Left lung (tissue), 10 donors: ENCODE data around the gene DEFB123. TPM values are rescaled to one million over a fixed set of nuclear protein-coding genes. Genes with fewer than 3 reads are reported as not detected.

ENCODE experiments used
- ATAC-seq: fragments of 200-7000 bp; cut with Tn5 transposase; one replicate; pipeline ENCODE4 v1.9.1; 2020; ENCODE audit warnings: moderate library complexity
- DNase-seq, 4 donors: peaks; one replicate each; pipeline ENCODE4 v3.0.0-alpha.2; 2013 to 2020
- H3K27ac ChIP-seq, 2 donors: fragments of 200-600 bp; sonication (generic) in 1 of 2; one replicate each; pipeline versions ENCODE4 v1.5.0 to v1.8.0; 2020 to 2021
- H3K27me3 ChIP-seq, 2 donors: fragments of 200-600 bp; sonication (generic) in 1 of 2; one replicate each; pipeline versions ENCODE4 v1.5.0 to v1.8.0; 2020 to 2021
- H3K36me3 ChIP-seq, 2 donors: fragments of 200-600 bp; sonication (generic) in 1 of 2; one replicate each; pipeline versions ENCODE4 v1.5.0 to v1.8.0; 2020 to 2021
- H3K4me1 ChIP-seq, 2 donors: fragments of 200-600 bp; one replicate each; pipeline ENCODE4 v1.8.0; 2021
- H3K4me3 ChIP-seq, 2 donors: fragments of 200-600 bp; sonication (generic) in 1 of 2; one replicate each; pipeline versions ENCODE4 v1.5.0 to v1.8.0; 2020 to 2021; ENCODE audit warnings: mild to moderate bottlenecking in 1 of 2
- H3K9me3 ChIP-seq, 2 donors: fragments of 200-600 bp; sonication (generic) in 1 of 2; one replicate each; pipeline versions ENCODE4 v1.5.0 to v1.8.0; 2020 to 2021
- CTCF ChIP-seq, 2 donors: fragments of 200-600 bp; sonication (generic) in 1 of 2; IDR thresholded peaks; one replicate each; pipeline versions ENCODE4 v1.5.0 to v1.8.0; 2021; ENCODE audit warnings: antibody characterized with exemption in 2 of 2
- intact Hi-C, 2 donors: fragments of 100-400 bp; cut with DNase I; formaldehyde crosslinking; loops; one replicate each; pipeline versions ENCODE4 v1.11.2 to v1.14.2; 2022
- polyA plus RNA-seq, 6 donors: library from polyadenylated mRNA; unstranded; fragments of 120-200 nt; gene quantifications; one replicate each; pipeline ENCODE4 v1.2.1, GENCODE V29; 2013; ENCODE audit not compliant: insufficient read length in 6 of 6
- total RNA-seq, 2 donors: library from RNA; stranded (reverse); fragmentation: NEBNext Ultra II Directional; extraction: Animal tissue kit (Norgen Biotek cat#: 25700); gene quantifications; one replicate each; pipeline ENCODE4 v1.2.1, GENCODE V29; 2021
- donor health status: DM: no; HTN: yes; CAD: no.
- donor health status: DM: no; HTN: no; CAD: no.

DEFB123 gene
- total and polyA plus RNA-seq, 8 donors = not detected

DNA sequence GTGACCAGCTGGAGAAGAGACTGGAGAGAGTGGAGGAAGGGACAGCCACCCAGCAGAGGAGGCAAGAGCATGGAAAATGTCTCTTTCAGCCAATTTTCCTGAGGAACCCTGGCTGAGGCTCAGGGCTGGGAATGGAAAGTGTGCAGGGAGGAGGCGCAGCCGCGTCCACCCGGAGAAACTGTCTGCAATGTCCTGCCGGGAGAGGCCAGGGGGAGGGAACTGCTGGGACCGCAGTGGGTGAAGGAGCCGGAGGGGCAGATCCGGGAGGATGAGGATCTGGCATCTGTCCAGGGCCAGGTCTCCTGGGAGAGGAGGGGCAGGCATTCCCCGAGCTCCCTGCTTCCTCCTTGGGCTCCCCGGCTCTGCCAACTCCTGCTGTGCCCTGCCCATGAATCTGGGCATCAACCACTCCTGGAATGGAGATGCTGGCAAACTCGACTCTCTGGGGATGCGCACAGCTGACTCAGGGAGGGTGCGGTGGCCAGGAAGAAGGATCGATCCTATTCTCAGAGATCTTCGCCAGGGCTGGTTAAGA is 56.4 kb downstream of the DEFB123 start:
- no peak overlapping the region for H3K4me3 ChIP-seq
- no peaks in the 10 kb centered on the region for H3K9me3 ChIP-seq
- intact Hi-C loops = no loop called here
- peaks cover 0 to 5% of the 10 kb centered on the region in 2 donors for H3K4me1 ChIP-seq
- H3K36me3 ChIP-seq = no peaks in the 10 kb centered on the region
- DNase-seq = peak; percentile 67 to 92 (median 81)
- peak overlapping the region in 1 of 2 donors; percentile 64 for H3K27ac ChIP-seq
- H3K27me3 ChIP-seq = peaks cover 0 to 8% of the 10 kb centered on the region in 2 donors
- no peak for TF ChIP-seq CTCF (IDR thresholded peaks at IDR 0.05)
- ATAC-seq = peak; percentile 79

DNA sequence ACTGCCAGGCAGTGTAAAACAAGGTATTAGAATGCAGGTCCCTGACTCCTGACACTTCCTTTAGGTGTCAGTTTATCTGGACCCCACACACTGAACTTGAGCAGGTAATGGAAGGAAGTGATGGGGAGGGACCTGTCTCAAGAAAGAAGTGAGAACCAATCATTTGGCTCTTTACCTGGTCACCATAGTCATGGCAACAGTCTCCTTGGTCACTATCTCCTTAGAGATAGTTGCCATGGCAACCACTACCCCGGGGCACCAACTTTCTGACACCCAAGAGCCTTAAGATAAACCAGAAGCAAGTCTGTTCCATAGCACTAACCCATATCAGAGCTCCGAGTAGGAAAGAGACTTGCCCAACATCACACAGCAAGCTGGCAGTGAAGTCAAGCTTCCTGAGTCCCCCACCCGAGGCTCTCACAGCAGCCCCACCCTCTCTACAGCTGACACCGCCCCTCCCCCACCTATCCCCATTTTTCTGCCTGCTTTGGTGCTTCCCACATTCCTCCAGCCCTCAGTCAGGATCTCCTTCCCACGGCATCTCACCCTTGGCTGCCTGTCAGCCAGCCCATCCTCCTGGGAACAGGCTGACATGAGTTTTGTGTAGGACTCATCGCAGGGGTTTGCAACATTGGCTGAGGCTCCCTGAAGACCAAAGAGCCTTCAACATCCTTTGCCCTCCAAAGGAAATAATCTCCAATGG is 57.6 kb downstream of the DEFB123 start:
- Histone ChIP-seq H3K27me3 (peaks cover 0 to 8% of the 10 kb centered on the region in 2 donors), H3K9me3 (no peaks in the 10 kb centered on the region), H3K36me3 (no peaks in the 10 kb centered on the region), H3K27ac (no peak overlapping the region), H3K4me1 (peaks cover 2 to 5% of the 10 kb centered on the region in 2 donors), H3K4me3 (no peak overlapping the region)
- ATAC-seq = no peak
- TF ChIP-seq CTCF (IDR thresholded peaks at IDR 0.05) = no peak
- DNase-seq = no peak
- intact Hi-C loops = no loop called here

Other genes with a start within 250 kb of the DEFB123 start
- not detected for gene DEFB115, start 183.0 kb upstream of the DEFB123 start, total RNA-seq
- not detected for gene DEFB115, start 183.0 kb upstream of the DEFB123 start, polyA plus RNA-seq
- gene DEFB116, start 132.0 kb upstream of the DEFB123 start, total RNA-seq = not detected
- not detected for gene DEFB116, start 132.0 kb upstream of the DEFB123 start, polyA plus RNA-seq
- gene DEFB118, start 72.0 kb upstream of the DEFB123 start, total RNA-seq = not detected
- gene DEFB118, start 72.0 kb upstream of the DEFB123 start, polyA plus RNA-seq = not detected
- not detected for gene DEFB119, start 50.0 kb upstream of the DEFB123 start, total RNA-seq
- not detected for gene DEFB119, start 50.0 kb upstream of the DEFB123 start, polyA plus RNA-seq
- gene DEFB121, start 34.4 kb upstream of the DEFB123 start, total RNA-seq = not detected
- gene DEFB121, start 34.4 kb upstream of the DEFB123 start, polyA plus RNA-seq = not detected
- gene DEFB124, start 34.5 kb downstream of the DEFB123 start, total RNA-seq = not detected
- 1 to 10 TPM in 3 of 6 donors, under 1 TPM in 3; 0.31 to 1.5 (median 0.97) TPM for gene DEFB124, start 34.5 kb downstream of the DEFB123 start, polyA plus RNA-seq
- gene REM1, start 34.7 kb downstream of the DEFB123 start, total RNA-seq = 1 to 10 TPM; 2.0 to 2.3 TPM
- gene REM1, start 34.7 kb downstream of the DEFB123 start, polyA plus RNA-seq = 1 to 10 TPM; 5.2 to 9.9 (median 8.2) TPM
- gene HM13, start 73.8 kb downstream of the DEFB123 start, total RNA-seq = 100 to 1,000 TPM; 185 to 282 TPM
- gene HM13, start 73.8 kb downstream of the DEFB123 start, polyA plus RNA-seq = 100 to 1,000 TPM in 5 of 6 donors, 10 to 100 TPM in 1; 98.9 to 136 (median 108) TPM
- gene ID1, start 164.7 kb downstream of the DEFB123 start, total RNA-seq = 100 to 1,000 TPM; 185 to 297 TPM
- gene ID1, start 164.7 kb downstream of the DEFB123 start, polyA plus RNA-seq = 100 to 1,000 TPM in 5 of 6 donors, 10 to 100 TPM in 1; 65.4 to 194 (median 120) TPM
- 10 to 100 TPM; 13.5 to 15.7 TPM for gene COX4I2, start 197.3 kb downstream of the DEFB123 start, total RNA-seq
- 10 to 100 TPM; 18.6 to 33.8 (median 25.2) TPM for gene COX4I2, start 197.3 kb downstream of the DEFB123 start, polyA plus RNA-seq